Measurements from ENCODE around the gene TBL3.

DNA sequence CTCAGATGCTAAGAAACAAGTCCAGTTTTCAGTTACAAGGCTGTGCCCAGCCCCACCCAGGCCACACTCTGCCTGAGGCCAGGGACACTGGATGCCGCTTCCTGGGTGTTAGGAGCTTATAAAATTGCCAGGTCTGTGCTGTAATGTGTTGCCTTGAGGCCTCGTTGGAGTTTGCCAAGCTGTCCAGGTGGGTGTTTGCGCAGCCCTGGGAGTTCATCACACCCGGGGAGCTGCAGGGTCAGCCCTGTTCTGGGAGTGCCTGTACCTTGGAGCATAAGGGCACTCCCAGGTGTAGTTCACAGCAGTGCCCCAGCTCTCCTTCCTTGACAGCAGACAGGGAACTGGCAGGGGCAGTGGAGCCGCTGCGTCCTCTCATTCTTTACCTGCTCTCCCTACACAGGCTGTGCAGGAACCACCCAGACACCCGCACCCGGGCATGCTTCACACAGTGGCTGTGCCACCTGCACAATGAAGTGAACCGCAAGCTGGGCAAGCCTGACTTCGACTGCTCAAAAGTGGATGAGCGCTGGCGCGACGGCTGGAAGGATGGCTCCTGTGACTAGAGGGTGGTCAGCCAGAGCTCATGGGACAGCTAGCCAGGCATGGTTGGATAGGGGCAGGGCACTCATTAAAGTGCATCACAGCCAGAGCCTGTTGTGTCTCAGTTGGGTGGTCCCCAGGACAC is 13.8 kb downstream of the TBL3 start:
- TF ChIP-seq CTCF (IDR thresholded peaks at IDR 0.05) (no peak), GATA3 (IDR thresholded peaks at IDR 0.05; ENCODE audit: borderline replicate concordance) (no peak), BCL3 (IDR thresholded peaks at IDR 0.05) (no peak), RAD21 (conservative IDR thresholded peaks at IDR 0.05 in 1 of 2, IDR thresholded peaks at IDR 0.05 in 1 of 2) (no peak), POLR2A (IDR thresholded peaks at IDR 0.05; ENCODE audit: low read length) (no peak), ZNF302 (CRISPR knock-in tag; IDR thresholded peaks at IDR 0.05) (no peak), FOSL2 (IDR thresholded peaks at IDR 0.05) (no peak), FOSL2 (CRISPR knock-in tag; IDR thresholded peaks at IDR 0.05) (no peak), BHLHE40 (IDR thresholded peaks at IDR 0.05; ENCODE audit: low read depth, low read length) (no peak)
- TF ChIP-seq, protein P1, sequence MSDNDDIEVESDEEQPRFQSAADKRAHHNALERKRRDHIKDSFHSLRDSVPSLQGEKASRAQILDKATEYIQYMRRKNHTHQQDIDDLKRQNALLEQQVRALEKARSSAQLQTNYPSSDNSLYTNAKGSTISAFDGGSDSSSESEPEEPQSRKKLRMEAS (IDR thresholded peaks at IDR 0.05), result no peak
- TF ChIP-seq, protein P2, sequence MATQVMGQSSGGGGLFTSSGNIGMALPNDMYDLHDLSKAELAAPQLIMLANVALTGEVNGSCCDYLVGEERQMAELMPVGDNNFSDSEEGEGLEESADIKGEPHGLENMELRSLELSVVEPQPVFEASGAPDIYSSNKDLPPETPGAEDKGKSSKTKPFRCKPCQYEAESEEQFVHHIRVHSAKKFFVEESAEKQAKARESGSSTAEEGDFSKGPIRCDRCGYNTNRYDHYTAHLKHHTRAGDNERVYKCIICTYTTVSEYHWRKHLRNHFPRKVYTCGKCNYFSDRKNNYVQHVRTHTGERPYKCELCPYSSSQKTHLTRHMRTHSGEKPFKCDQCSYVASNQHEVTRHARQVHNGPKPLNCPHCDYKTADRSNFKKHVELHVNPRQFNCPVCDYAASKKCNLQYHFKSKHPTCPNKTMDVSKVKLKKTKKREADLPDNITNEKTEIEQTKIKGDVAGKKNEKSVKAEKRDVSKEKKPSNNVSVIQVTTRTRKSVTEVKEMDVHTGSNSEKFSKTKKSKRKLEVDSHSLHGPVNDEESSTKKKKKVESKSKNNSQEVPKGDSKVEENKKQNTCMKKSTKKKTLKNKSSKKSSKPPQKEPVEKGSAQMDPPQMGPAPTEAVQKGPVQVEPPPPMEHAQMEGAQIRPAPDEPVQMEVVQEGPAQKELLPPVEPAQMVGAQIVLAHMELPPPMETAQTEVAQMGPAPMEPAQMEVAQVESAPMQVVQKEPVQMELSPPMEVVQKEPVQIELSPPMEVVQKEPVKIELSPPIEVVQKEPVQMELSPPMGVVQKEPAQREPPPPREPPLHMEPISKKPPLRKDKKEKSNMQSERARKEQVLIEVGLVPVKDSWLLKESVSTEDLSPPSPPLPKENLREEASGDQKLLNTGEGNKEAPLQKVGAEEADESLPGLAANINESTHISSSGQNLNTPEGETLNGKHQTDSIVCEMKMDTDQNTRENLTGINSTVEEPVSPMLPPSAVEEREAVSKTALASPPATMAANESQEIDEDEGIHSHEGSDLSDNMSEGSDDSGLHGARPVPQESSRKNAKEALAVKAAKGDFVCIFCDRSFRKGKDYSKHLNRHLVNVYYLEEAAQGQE (IDR thresholded peaks at IDR 0.05), result no peak
